ENCODE results near the gene RCOR2.
A peak's percentile ranks its signal among the peaks of the same experiment; 100 is the strongest.

- no peak for TF ChIP-seq EZH2 (IDR thresholded peaks at IDR 0.05; ENCODE audit: borderline replicate concordance, low read depth, low read length, poor library complexity, severe bottlenecking)
- TF ChIP-seq CTCF (conservative IDR thresholded peaks at IDR 0.05; ENCODE audit: low read depth, low read length) = peak; percentile 63
Observed at GRCh38 chr11:63871962-63872799, 44.8 kb downstream of the RCOR2 start.

All from A673 (cell line).